ENCODE data around the gene BMP8A.
"Not testable (repeated sequence)": the region's sequence is repeated elsewhere in the genome, so short reads cannot be mapped to it uniquely, and the experiment has no call there.

BMP8A gene

GRCh38 chr1:39508266-39508665 is 16.8 kb downstream of the BMP8A start:
- intact Hi-C loops (cut with DNase I; ENCODE audit: low total_unique reads): no loop called here
- Histone ChIP-seq H3K27me3 (no peaks in the 10 kb centered on the region), H3K4me1 (no peaks in the 10 kb centered on the region), H3K4me3 (no peak overlapping the region), H3K36me3 (no peaks in the 10 kb centered on the region), H3K9me3 (no peaks in the 10 kb centered on the region), H3K27ac (no peak overlapping the region)
- TF ChIP-seq CTCF (IDR thresholded peaks at IDR 0.05): no peak
- no peak for DNase-seq

DNA sequence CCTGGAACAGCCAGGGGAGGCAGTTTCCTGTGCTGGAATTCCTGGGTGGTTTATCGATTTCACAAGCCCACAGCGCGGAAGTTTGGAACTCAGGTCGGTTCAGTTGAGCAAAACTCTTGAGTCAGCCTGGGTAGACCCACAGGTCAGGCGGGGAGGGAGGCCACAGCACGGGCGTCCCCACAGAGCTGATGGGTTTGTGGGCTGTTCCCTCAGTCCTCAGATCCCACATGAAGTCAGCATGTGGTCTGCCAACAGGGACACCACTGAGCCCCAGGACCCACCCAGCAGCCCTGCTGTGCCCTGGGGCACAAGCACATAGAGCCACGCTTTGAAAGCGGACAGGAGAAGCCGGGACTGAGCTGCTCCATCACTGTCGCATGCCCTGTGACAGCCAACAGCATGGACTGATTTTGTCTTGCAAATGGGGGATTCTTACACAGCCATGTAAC is 17.4 kb downstream of the BMP8A start:
- TF ChIP-seq CTCF (IDR thresholded peaks at IDR 0.05): no peak
- H3K9me3 ChIP-seq: no peaks in the 10 kb centered on the region
- H3K36me3 ChIP-seq: no peaks in the 10 kb centered on the region
- no peaks in the 10 kb centered on the region for H3K27me3 ChIP-seq
- intact Hi-C loops (cut with DNase I; ENCODE audit: low total_unique reads): no loop called here
- H3K4me3 ChIP-seq: no peak overlapping the region
- no peak for DNase-seq
- H3K4me1 ChIP-seq: no peaks in the 10 kb centered on the region
- no peak overlapping the region for H3K27ac ChIP-seq

GRCh38 chr1:39509360-39510009 is 18.0 kb downstream of the BMP8A start:
- H3K27ac ChIP-seq: no peak overlapping the region
- H3K9me3 ChIP-seq: no peaks in the 10 kb centered on the region
- no peak for DNase-seq
- no peaks in the 10 kb centered on the region for H3K27me3 ChIP-seq
- peaks cover 0 to under 1% (median under 1%) of the 10 kb centered on the region in 4 donors for H3K4me1 ChIP-seq
- no peak for TF ChIP-seq CTCF (IDR thresholded peaks at IDR 0.05)
- no peak overlapping the region for H3K4me3 ChIP-seq
- H3K36me3 ChIP-seq: no peaks in the 10 kb centered on the region
- intact Hi-C loops (cut with DNase I; ENCODE audit: low total_unique reads): no loop called here

- H3K4me3 ChIP-seq; H3K36me3 ChIP-seq; H3K9me3 ChIP-seq; H3K27me3 ChIP-seq; DNase-seq; intact Hi-C loops (cut with DNase I; ENCODE audit: low total_unique reads); H3K27ac ChIP-seq; H3K4me1 ChIP-seq: not testable (repeated sequence)
These were observed 19.2 kb downstream of the BMP8A start for GRCh38 chr1:39510570-39511186.

DNA sequence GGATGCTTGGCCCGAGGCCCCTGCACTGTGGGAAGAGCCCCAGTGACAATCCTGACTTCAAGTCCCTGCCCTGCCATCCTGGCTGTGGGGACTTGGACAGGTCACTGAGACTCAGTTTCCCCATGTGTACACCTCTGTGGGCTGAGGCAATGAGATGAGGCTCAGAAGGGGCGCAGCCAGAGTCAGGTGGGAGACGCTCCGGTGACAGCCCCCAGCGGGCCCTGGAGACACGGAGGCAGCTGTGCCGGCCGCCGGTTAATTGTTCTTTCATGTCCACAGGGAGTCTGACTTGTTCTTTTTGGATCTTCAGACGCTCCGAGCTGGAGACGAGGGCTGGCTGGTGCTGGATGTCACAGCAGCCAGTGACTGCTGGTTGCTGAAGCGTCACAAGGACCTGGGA is 20.0 kb downstream of the BMP8A start:
- H3K4me3 ChIP-seq; H3K9me3 ChIP-seq; H3K4me1 ChIP-seq; H3K27ac ChIP-seq; H3K27me3 ChIP-seq; intact Hi-C loops (cut with DNase I; ENCODE audit: low total_unique reads); H3K36me3 ChIP-seq; DNase-seq: not testable (repeated sequence)

DNA sequence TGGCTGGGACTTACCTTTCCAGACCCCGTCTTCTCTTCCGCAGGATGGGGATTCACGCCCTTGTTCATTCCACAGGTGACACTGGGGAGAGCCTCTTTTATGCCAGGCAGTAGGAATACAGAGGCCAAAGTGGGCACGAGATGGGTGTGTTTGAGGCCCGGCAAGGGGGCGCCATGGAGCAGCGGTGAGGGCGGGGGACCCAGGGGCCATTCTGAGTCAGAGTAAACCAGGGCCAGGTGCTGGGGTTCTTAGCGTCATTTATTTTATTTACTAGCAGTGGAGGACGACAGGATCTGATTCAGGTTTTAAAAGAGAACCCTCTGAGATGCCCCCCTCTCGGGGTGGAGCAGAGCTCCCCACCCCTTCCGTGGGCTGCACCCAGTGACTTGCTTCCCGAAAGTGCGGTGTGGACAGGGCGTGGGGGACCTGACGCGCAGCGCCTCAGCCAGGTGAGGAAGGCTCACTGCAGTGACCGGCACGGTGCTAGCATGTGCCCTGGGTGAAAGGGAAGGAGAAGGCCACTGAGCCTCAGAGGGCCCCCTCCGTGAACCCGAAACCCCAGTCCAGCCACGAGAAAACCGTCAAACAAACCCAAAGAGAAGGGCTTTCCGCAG is 20.9 kb downstream of the BMP8A start:
- H3K36me3 ChIP-seq; H3K4me1 ChIP-seq; H3K27ac ChIP-seq; intact Hi-C loops (cut with DNase I; ENCODE audit: low total_unique reads); H3K27me3 ChIP-seq; H3K9me3 ChIP-seq; H3K4me3 ChIP-seq; DNase-seq: not testable (repeated sequence)

DNA sequence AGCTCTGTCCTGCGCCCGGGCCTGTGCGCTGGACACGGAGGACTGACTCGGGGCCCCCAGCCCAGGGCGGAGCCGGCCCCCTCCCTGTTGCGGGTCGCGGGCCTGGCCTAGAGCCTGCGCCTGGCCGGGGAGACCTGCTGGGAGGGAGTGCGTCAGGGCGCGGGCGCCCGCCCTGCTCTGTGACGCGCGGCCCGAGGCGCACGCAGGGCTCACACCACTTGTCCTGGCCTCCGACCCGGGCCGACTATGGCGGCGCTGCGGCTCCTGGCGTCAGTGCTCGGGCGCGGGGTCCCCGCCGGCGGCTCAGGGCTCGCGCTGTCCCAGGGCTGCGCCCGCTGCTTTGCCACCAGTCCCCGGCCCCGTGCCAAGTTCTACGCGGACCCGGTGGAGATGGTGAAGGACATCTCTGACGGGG is 23.3 kb downstream of the BMP8A start:
- H3K36me3 ChIP-seq; H3K27ac ChIP-seq; DNase-seq; intact Hi-C loops (cut with DNase I; ENCODE audit: low total_unique reads); H3K27me3 ChIP-seq; H3K4me1 ChIP-seq; H3K9me3 ChIP-seq: not testable (repeated sequence)
- H3K4me3 ChIP-seq: peak overlapping the region; percentile 42 to 45

- H3K36me3 ChIP-seq; H3K27me3 ChIP-seq; H3K27ac ChIP-seq; intact Hi-C loops (cut with DNase I; ENCODE audit: low total_unique reads); H3K4me1 ChIP-seq; H3K9me3 ChIP-seq; DNase-seq: not testable (repeated sequence)
- peak overlapping the region; percentile 42 to 45 for H3K4me3 ChIP-seq
These were observed 24.0 kb downstream of the BMP8A start for GRCh38 chr1:39515131-39516086.

DNA sequence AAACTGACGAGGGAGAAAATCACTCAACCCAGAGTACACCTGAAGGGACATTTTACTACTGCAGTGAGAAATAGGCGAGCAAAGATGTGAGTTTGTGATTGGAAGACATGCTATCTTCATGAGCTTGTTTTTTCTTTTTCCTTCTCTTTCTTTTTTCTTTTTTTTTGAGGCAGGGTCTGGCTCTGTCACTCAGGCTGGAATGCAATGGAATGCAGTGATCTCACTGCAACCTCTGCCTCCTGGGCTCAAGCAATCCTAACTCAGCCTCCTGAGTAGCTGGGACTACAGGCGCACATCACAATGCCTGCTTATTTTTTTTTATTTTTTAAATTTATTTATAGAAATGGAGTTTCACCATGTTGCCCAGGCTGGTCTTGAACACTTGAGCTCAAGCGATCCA is 25.4 kb downstream of the BMP8A start:
- DNase-seq: not testable (repeated sequence)

GRCh38 chr1:39517936-39518335 is 26.5 kb downstream of the BMP8A start:
- H3K27ac ChIP-seq; H3K4me3 ChIP-seq; H3K4me1 ChIP-seq; intact Hi-C loops (cut with DNase I; ENCODE audit: low total_unique reads); H3K27me3 ChIP-seq; H3K9me3 ChIP-seq; H3K36me3 ChIP-seq; DNase-seq: not testable (repeated sequence)

More for the DNA sequence above, 25.4 kb downstream of the BMP8A start:
- intact Hi-C loops (cut with DNase I; ENCODE audit: low total_unique reads); H3K27me3 ChIP-seq; H3K4me1 ChIP-seq; H3K4me3 ChIP-seq; H3K27ac ChIP-seq; H3K9me3 ChIP-seq; H3K36me3 ChIP-seq: not testable (repeated sequence)
